HG03342 (cell line): ENCODE measurements around the gene CCL21.
"Not testable (repeated sequence)": the region's sequence is repeated elsewhere in the genome, so short reads cannot be mapped to it uniquely, and the experiment has no call there.

Experiments used
- ATAC-seq: cut with Tn5 transposase; IDR thresholded peaks from one replicate; pipeline ENCODE4 v1.9.1; 2021; ENCODE audit warnings: mild to moderate bottlenecking, moderate library complexity; ENCODE audit not compliant: unreplicated experiment

Gene CCL21

GRCh38 chr9:34710023-34710422 is at the start of gene CCL21:
Gene CCL21 (minus strand): TSS chr9:34710136. CDS start chr9:34710066, 70 bp downstream.
- no peak for ATAC-seq

GRCh38 chr9:34759432-34760134 is 49.6 kb upstream of the CCL21 start:
- no peak for ATAC-seq

DNA sequence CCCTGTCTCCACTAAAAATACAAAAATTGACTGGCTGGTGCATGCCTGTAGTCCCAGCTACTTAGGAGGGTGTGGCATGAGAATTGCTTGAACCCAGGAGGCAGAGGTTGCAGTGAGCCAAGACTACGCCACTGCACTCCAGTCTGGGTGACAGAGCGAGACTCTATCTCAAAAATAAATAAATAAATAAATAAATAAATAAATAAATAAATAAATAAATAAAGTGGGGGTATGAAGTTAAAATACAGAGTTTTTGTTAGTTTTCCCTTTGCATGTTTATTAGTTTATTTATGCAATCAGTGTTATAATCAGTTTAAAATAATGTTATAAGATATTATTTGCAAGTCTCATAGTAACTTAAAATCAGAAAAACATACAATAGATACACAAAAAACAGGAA is 40.4 kb upstream of the CCL21 start:
- ATAC-seq, result not testable (repeated sequence)

DNA sequence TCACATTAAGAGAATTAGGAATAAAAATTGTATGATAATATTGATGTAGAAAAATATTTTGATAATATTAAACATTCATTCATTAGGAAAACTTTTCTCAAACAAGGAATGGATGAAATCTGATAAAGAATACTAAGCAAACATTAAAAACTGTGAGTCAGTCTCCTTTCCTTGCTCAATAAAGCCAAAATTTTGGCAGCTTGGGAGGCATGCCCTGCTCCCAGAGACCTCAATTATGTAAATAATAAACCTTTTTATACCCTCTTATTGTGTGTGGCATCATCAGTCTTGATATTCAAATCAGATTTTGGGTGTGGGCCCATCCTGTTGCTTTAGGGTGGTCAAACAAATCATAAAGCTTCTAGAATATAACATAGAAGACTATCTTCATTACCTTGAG is 36.6 kb upstream of the CCL21 start:
- ATAC-seq, result no peak

DNA sequence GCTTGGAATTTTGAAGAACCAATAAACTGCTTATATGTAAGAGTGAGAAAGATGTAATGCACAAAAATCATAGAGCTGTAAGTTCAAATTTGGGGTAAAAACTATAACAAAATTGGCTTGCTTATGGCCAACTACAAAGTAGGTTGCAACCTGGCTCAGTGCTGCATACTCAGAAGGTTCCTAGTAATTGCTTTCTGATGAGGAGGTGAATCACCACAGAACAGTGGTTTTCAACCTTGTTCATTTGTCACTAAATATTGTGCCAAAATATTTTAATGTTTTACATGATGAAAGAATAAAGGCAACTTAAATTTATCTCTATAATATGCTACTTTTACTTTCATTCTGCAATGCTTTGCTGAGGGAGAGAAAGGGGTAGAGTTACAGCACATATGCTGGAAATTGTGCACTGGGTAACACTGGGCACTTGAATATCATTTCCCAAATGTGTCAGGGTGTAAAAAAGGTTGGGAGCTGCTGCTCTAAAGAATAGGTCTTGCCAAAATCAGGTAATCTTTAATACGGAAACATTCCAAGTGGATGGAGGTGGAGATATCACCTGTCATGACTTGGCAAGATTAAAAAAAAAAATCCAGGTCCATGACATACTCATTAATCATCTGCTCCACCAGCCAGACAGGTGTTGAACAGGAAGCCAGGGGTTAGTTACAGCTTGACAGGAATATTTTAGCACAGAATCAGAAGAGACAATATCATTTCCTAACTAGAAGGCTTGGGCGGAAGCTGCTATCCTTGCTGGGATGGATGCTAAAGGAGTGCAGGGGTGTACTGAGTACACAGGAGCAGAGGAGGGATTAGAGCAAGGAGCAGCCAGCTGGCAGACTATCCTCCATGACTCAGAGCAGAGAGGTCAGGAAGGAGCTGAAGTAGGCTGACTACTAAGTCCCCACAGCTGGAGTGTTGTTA is 34.6 kb upstream of the CCL21 start:
- ATAC-seq, result no peak

DNA sequence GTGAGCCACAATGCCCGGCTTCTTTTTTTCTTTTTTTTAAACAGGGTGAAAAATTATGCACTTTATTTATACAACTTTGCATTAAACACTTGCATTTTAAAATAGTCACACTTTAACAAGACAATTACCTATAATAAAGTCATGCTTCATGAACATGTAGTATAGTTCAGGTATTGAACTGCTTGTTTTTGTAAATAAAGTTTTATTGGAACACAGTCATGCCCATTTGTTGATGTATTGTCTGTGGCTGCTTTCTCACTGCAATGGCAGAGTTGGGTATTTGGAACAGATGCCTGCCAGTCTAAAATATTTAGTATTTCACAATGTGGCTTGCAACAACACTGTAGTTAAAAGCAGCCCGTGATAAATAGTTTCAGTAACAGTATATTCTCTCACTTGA is 32.8 kb upstream of the CCL21 start:
- no peak for ATAC-seq

DNA sequence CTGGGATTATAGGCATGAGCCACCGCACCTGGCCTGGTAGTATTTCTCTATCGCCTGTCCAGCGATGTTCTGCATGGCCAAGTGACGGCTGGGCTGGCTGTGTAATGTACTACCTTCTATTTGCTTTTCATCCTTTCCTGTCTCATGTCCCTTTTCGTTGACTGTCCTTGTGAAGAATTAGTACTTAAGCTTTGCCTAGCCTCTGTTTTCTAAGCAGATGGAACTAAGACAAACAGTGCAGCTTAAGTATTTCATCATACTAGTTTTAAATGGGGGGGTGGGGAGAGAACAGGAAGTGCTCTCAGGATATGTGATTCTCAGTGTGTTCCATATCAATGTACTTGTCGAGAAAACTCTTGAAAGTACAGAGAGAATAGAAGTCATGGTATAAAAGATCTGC is 31.7 kb upstream of the CCL21 start:
- no peak for ATAC-seq

DNA sequence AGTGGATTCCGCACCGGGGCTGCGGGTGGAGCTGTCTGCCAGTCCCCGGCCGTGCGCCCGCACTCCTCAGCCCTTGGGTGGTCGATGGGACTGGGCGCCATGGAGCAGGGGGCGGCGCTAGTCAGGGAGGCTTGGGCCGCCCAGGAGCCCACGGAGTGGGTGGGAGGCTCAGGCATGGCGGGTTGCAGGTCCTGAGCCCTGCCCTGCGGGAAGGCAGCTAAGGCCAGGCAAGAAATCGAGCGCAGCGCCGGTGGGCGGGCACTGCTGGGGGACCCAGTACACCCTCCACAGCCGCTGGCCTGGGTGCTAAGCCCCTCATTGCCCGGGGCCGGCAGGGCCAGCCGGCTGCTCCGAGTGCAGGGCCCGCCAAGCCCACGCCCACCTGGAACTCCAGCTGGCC is 30.2 kb upstream of the CCL21 start:
- ATAC-seq, result not testable (repeated sequence)

DNA sequence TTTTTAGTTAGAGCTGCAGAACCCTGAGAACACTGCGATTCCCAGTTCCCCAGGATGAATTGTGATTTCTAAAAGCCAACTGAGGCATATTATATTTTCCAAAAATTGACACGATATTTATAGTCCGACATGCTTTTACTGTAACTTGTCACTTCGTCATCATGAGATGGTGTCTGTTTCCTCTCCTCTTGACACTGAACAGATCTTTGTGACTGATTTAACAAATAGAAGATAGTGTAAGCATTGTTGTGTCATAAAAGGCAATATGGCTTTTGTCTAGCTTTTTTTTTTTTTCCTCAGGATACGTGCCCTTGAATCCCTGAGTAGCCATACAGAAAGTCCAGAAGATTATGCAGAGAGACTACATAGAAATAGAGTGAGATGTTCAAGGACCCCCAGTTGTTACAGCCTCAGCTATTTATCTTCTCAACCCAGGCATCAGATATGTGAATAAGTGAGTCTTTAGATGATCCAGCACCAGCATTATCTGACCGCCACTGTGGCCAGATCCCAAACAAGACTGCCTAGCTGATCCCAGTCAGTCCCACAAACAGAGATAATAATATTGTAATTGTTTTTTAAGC is 27.8 kb upstream of the CCL21 start:
- no peak for ATAC-seq

DNA sequence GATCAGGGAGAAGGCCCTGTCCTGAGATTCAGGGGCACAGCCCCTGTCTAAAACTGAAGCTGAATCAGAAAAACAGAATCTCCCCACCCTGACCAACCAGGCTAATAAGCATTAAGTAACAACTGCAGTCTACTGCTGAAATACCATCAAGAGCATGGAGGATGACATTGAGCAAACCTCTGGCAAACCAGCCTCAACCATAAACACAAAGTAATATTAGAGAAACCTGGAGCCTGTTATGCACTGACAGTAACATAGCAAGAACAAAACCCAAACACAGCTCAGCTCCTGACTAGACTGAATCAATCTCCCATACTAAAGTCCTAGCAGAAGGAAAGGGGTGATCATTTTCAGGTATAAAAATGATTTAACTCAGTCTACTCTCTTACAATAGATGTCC is 24.8 kb upstream of the CCL21 start:
- ATAC-seq, result no peak

DNA sequence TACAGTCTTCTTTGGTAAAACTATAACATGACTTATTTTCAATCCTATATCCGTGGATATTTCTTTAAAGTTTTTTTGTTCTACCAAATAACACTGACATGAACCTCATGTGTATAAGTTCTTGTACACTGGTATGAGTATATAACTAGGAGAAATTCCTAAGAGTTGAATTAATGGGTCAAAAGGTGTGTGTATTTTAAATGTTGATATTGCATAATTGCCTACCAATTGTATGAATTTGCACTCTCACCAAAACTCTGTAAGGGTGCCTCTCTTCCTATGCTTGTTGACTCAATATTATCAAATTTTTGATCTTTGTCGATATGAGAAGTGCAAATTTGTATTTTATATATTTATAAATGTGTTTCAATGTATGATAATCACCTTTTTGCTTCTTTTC is 22.9 kb upstream of the CCL21 start:
- no peak for ATAC-seq

DNA sequence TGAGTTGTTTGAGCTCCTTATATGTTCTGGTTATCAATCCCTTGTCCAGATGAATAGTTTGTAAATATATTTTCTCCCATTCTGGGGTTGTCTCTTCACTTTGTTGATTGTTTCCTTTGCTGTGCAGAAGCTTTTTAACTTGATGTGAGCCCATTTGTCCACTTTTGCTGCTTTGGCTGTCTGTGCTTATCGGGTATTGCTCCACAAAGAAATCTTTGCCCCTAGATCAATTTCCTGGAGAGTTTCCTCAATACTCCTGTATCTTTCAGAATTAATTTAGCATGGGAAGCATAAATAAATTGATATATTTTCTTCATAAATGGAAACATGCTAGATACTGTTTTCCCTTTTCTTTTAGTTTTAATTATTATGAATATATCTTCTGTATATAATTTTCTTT is 22.5 kb upstream of the CCL21 start:
- no peak for ATAC-seq

GRCh38 chr9:34723141-34723540 is 13.2 kb upstream of the CCL21 start:
- no peak for ATAC-seq

DNA sequence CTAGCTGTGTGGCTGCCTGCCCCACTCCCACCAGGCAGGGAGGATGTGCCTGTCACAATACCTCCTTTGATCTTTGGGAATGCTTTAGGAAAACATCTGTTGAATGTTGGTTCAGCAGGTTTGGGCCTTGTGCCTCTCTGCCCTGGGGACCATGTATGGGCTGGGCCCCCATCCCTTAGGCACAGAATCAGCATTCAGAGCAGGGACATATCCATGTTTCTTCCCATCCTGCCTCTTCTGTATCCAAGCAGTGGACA is 9.8 kb upstream of the CCL21 start:
- ATAC-seq, result not testable (repeated sequence)

DNA sequence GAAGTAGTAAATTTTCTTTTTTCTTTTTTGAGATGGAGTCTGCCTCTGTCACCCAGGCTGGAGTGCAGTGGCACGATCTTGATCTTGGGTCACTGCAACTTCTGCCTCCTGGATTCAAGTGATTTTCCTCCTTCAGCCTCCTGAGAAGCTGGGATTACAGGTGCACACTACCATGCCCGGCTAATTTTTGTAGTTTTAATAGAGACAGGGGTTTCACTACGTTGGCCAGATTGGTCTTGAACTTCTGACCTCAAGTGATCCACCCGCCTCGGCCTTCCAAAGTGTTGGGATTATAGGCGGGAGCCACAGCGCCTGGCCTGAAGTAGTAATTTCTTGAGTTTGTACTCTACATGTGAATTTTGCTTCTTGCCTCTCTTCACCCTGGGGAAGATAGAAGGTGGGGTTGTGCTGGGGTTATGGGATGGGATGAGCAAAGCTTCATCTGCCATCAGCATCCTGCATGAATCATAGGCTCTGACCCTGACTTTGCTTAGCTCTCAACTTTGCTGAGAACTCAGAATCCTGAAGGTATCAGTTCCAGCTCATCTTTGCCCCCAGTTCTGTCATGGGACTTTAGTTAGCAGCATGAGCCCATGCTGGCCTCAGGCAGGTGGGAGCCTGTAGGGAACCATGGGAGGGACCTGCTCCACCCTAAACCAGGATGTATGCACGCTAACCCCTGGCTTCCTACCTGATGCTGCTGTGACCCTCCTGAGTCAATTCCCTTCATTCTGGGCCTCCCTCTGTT is 9.3 kb upstream of the CCL21 start:
- ATAC-seq, result no peak

DNA sequence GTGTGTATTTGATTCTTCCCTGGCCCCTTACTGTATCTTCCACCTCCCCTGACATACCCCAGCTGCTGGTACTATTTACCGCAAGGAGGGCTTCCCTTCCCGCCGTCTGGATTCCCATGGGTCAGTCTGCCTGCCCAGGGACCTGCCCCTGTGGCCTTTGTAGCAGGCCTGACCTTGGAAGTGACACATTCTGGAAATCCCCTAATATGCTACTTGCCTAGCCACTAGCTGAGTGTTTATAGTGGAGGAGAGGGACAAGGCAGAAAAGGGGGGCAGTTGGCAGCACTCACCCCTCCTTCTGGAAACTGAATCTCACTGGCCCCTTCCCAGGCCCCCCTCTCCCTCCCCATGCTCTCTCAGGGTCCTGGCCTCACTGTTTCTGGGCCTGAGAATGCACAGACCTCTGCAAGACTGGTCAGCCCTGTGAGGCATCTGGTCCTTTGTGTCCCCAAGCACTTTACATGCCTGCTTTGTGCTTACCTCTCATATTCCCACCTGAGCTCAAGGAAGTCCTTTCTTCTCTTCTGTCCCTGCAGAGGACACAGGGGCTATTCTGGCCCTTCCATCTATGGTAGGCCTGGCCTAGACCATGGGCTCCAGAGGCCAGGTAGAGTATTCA is 8.2 kb upstream of the CCL21 start:
- no peak for ATAC-seq

DNA sequence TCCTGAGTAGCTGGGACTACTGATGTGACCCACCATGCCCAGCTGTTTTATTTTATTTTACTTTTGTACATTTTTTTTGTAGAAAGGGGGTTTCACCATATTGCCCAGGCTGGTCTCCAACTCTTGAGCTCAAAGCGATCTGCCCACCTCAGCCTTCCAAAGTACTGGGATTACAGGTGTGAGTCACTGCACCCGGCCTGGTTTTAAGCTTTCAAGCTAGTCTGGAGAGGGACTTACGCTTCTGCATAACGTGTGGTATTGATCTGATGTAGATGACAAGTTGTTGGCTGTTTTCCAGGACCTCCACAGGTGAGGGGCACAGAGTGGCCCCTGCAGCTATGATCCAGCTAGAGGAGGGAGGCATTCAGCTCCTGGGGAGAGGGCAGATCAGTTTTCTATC is 6.8 kb upstream of the CCL21 start:
- ATAC-seq, result no peak

DNA sequence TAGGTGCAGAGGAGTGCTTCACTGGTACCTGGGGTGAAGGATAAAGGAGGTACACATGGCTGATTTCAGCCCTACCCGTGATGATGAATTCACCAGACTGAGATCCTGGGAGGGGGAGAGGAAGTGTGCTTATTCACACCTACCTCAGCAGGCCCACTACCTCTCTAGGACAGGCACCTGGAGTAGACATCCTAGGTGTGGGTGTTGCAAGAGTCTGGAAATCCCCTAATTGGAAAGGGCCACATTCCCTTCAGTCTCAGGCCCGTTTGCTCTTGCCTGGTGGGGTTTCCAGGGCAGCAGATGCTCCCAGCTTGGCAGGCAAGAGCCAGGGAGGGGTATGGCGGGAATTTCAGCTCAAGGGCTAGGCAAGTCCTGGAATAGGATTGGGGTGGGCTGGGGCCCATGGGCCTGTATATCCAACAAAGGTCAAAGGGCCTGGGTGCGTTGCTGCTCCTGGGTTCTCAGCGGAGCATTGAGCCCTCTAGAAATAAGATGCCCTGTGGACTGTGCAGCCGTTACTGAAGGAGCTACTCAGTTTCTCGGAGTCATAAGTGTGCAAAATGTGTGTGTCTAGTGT is 5.8 kb upstream of the CCL21 start:
- ATAC-seq, result no peak

DNA sequence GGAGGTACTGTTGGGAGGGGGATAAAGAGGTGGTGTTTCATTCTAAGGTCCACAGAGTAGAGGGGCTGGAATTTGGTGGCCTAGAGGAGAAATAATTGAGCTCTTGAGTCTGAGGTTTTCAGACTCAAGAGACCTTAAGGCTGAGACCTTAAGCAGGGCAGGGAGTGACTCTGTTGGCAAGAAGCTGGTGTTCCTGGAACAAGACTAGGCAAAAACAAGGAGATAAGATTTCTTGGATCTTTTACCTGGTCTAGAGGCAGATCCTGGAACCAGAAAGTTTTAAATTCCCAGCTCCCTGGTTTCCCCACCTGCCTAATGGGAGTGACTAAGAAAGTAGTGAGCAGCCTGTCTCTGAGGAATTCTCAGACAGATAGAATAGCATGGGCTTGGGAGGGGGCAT is 4.1 kb upstream of the CCL21 start:
- ATAC-seq, result no peak

GRCh38 chr9:34712140-34712539 is 2.2 kb upstream of the CCL21 start:
- ATAC-seq, result no peak
